H1 (cell line): ENCODE data around the gene WNT3A. TPM values are rescaled to one million over a fixed set of nuclear protein-coding genes. Genes with fewer than 3 reads are reported as not detected.

Source experiments
- CTCF ChIA-PET: fragments of 300-600 bp; sonication (Branson Sonifier 250); formaldehyde crosslinking; loops from one replicate; lab custom pipeline; 2021; ENCODE audit not compliant: partially characterized antibody; lab: Charles Lee
- POLR2A ChIA-PET: fragments of 300-600 bp; sonication (Branson Sonifier 250); formaldehyde crosslinking; loops from one replicate; lab custom pipeline; 2021; ENCODE audit warnings: inconsistent platforms; ENCODE audit not compliant: partially characterized antibody; lab: Charles Lee
- DNase-seq, 2 experiments: peaks; one replicate each; pipeline versions ENCODE4 v3.0.0 to v3.0.0-alpha.2; 2010 to 2022; ENCODE audit warnings: low spot score in 2 of 2, low read depth in 1 of 2, mixed read lengths in 1 of 2
- FAIRE-seq: peaks from 2 replicates; lab custom pipeline; 2011; peaks lifted over from hg19 to GRCh38; lab: Jason Lieb, UNC
- H2AFZ ChIP-seq: 2 replicates; pipeline ENCODE4 v1.8.1; 2012; ENCODE audit warnings: low read length, inconsistent platforms
- H2AK5ac ChIP-seq: 2 replicates; pipeline ENCODE4 v1.6.1; 2013; ENCODE audit warnings: low read depth, low read length
- H2BK120ac ChIP-seq: replicated peaks from 2 replicates; pipeline ENCODE3; 2013; ENCODE audit warnings: low read depth, low read length, inconsistent platforms
- H2BK12ac ChIP-seq: 2 replicates; pipeline ENCODE4 v1.6.1; 2013; ENCODE audit warnings: low read depth, low read length
- H2BK15ac ChIP-seq: 2 replicates; pipeline ENCODE4 v1.6.1; 2013; ENCODE audit warnings: low read length
- H2BK20ac ChIP-seq: 2 replicates; pipeline ENCODE4 v1.6.1; 2013; ENCODE audit warnings: low read length
- H2BK5ac ChIP-seq: 2 replicates; pipeline ENCODE4 v1.6.1; 2013; ENCODE audit warnings: low read depth, low read length
- H3K14ac ChIP-seq: 2 replicates; pipeline ENCODE4 v1.6.1; 2013; ENCODE audit warnings: inconsistent platforms; ENCODE audit not compliant: insufficient read length
- H3K18ac ChIP-seq: 2 replicates; pipeline ENCODE4 v1.6.1; 2013; ENCODE audit warnings: low read length; ENCODE audit errors: extremely low read depth
- H3K23ac ChIP-seq: 2 replicates; pipeline ENCODE4 v1.6.1; 2013; ENCODE audit warnings: inconsistent platforms; ENCODE audit not compliant: insufficient read length
- H3K23me2 ChIP-seq: 2 replicates; pipeline ENCODE4 v1.6.1; 2013; ENCODE audit warnings: low read depth, low read length
- H3K27ac ChIP-seq: 2 replicates; pipeline ENCODE4 v1.6.1; 2011; ENCODE audit warnings: low read depth, low read length, inconsistent platforms
- H3K27me3 ChIP-seq, 4 experiments: replicated peaks in 1 of 4; 1 replicate in 1 of 4; 2 replicates in 3 of 4; pipeline versions ENCODE4 v1.6.1 to v1.8.1; 2011 to 2013; ENCODE audit warnings: low read length in 3 of 4, mild to moderate bottlenecking in 3 of 4, inconsistent platforms in 2 of 4, mixed read lengths in 2 of 4, moderate library complexity in 1 of 4; ENCODE audit not compliant: control insufficient read depth in 3 of 4, insufficient read depth in 3 of 4; ENCODE audit errors: extremely low read depth in 1 of 4
- H3K36me3 ChIP-seq, 4 experiments: 2 replicates each; pipeline versions ENCODE4 v1.6.1 to v1.8.1; 2011 to 2013; ENCODE audit warnings: mild to moderate bottlenecking in 4 of 4, low read length in 3 of 4, moderate library complexity in 2 of 4, control low read depth in 1 of 4, inconsistent platforms in 1 of 4; ENCODE audit not compliant: insufficient read depth in 4 of 4, control insufficient read depth in 2 of 4
- H3K4ac ChIP-seq: replicated peaks from 2 replicates; pipeline ENCODE3; 2013; ENCODE audit warnings: low read length, low read depth, mixed read lengths, inconsistent platforms; ENCODE audit not compliant: insufficient read length
- H3K4me1 ChIP-seq, 4 experiments: replicated peaks in 1 of 4; 1 replicate in 1 of 4; 2 replicates in 3 of 4; pipeline versions ENCODE4 v1.6.1 to v1.8.1; 2011 to 2013; ENCODE audit warnings: low read length in 3 of 4, inconsistent platforms in 2 of 4, mixed read lengths in 1 of 4; ENCODE audit not compliant: insufficient read depth in 4 of 4, control insufficient read depth in 3 of 4
- H3K4me2 ChIP-seq, 2 experiments: 2 replicates each; pipeline versions ENCODE4 v1.6.1 to v1.8.1; 2011 to 2013; ENCODE audit warnings: low read depth in 2 of 2, low read length in 2 of 2, control low read depth in 1 of 2, inconsistent platforms in 1 of 2, mild to moderate bottlenecking in 1 of 2; ENCODE audit not compliant: insufficient read depth in 1 of 2
- H3K4me3 ChIP-seq, 4 experiments: fragments of 200-600, 300-600 bp in 1 of 4; sonication (generic), shearing (Covaris generic), sonication (Bioruptor Twin) in 1 of 4; 2 replicates each; pipeline versions ENCODE4 v1.5.1 to v1.8.1; 2011 to 2016; ENCODE audit warnings: low read length in 4 of 4, low read depth in 3 of 4, control low read depth in 2 of 4, inconsistent platforms in 2 of 4, mild to moderate bottlenecking in 2 of 4, mixed read lengths in 1 of 4, moderate library complexity in 1 of 4; ENCODE audit not compliant: insufficient read depth in 2 of 4; ENCODE audit errors: extremely low read depth in 1 of 4
- H3K56ac ChIP-seq: replicated peaks from 2 replicates; pipeline ENCODE3; 2013; ENCODE audit warnings: low read depth, mild to moderate bottlenecking, mixed read lengths, low read length, inconsistent platforms; ENCODE audit not compliant: insufficient read length
- H3K79me1 ChIP-seq: 2 replicates; pipeline ENCODE4 v1.6.1; 2013; ENCODE audit warnings: low read depth, low read length, control low read depth
- H3K79me2 ChIP-seq, 2 experiments: 2 replicates each; pipeline versions ENCODE4 v1.6.1 to v1.8.1; 2012 to 2013; ENCODE audit warnings: low read length in 2 of 2, mild to moderate bottlenecking in 2 of 2, inconsistent platforms in 1 of 2; ENCODE audit not compliant: insufficient read depth in 2 of 2, control insufficient read depth in 1 of 2
- H3K9ac ChIP-seq, 4 experiments: replicated peaks in 1 of 4; 1 replicate in 1 of 4; 2 replicates in 3 of 4; pipeline versions ENCODE4 v1.6.1 to v1.8.1; 2011 to 2013; ENCODE audit warnings: low read depth in 3 of 4, low read length in 3 of 4, control low read depth in 2 of 4, mild to moderate bottlenecking in 2 of 4, moderate library complexity in 2 of 4, inconsistent platforms in 1 of 4; ENCODE audit errors: extremely low read depth in 1 of 4
- H3K9me3 ChIP-seq, 2 experiments: 2 replicates each; pipeline versions ENCODE4 v1.6.1 to v1.8.1; 2012 to 2013; ENCODE audit warnings: mild to moderate bottlenecking in 2 of 2, moderate library complexity in 2 of 2, control low read depth in 1 of 2, inconsistent platforms in 1 of 2, low read depth in 1 of 2, low read length in 1 of 2, mixed read lengths in 1 of 2; ENCODE audit not compliant: insufficient read depth in 2 of 2
- H4K20me1 ChIP-seq, 2 experiments: replicated peaks in 1 of 2; 2 replicates each; pipeline versions ENCODE3 to v1.8.1; 2011 to 2013; ENCODE audit warnings: inconsistent platforms in 2 of 2, low read length in 2 of 2, mild to moderate bottlenecking in 1 of 2; ENCODE audit not compliant: insufficient read depth in 2 of 2, control insufficient read depth in 1 of 2
- H4K5ac ChIP-seq: 2 replicates; pipeline ENCODE4 v1.6.1; 2013; ENCODE audit warnings: low read length, low read depth, mixed read lengths, inconsistent platforms; ENCODE audit not compliant: insufficient read length
- H4K8ac ChIP-seq: 2 replicates; pipeline ENCODE4 v1.8.0; 2013; ENCODE audit warnings: mild to moderate bottlenecking, moderate library complexity, low read length, inconsistent platforms; ENCODE audit not compliant: insufficient read depth; ENCODE audit errors: extremely low read depth
- H4K91ac ChIP-seq: replicated peaks from 2 replicates; pipeline ENCODE3; 2013; ENCODE audit warnings: low read length, mixed read lengths, inconsistent platforms; ENCODE audit not compliant: insufficient read length
- CBX5 ChIP-seq: fragments of 300-800, 300-1000 bp; sonication (generic); IDR thresholded peaks from 2 replicates; pipeline ENCODE4 v1.7.1; 2016; ENCODE audit warnings: antibody characterized with exemption, low read length, low read depth
- CHD1 ChIP-seq: IDR thresholded peaks from 2 replicates; pipeline ENCODE4 v1.6.1; 2012; ENCODE audit warnings: low read depth, low read length, improper control_type of control experiment
- CHD2 ChIP-seq: IDR thresholded peaks from 2 replicates; pipeline ENCODE4 v1.6.1; 2012; ENCODE audit warnings: low read length, improper control_type of control experiment
- GABPA ChIP-seq: IDR thresholded peaks from 2 replicates; pipeline ENCODE4 v1.6.1; 2011; ENCODE audit warnings: mild to moderate bottlenecking, low read length, moderate library complexity, borderline replicate concordance; ENCODE audit not compliant: insufficient read depth
- KDM1A ChIP-seq: fragments of 200-600, 300-600 bp; sonication (generic); IDR thresholded peaks from 2 replicates; pipeline ENCODE4 v1.7.1; 2016; ENCODE audit warnings: mild to moderate bottlenecking, low read length, borderline replicate concordance
- KDM4A ChIP-seq: IDR thresholded peaks from one replicate; pipeline ENCODE4 v1.7.1; 2012; ENCODE audit warnings: low read depth, mild to moderate bottlenecking, moderate library complexity, low read length, inconsistent platforms; ENCODE audit not compliant: severe bottlenecking
- POLR2AphosphoS5 ChIP-seq: IDR thresholded peaks from 2 replicates; pipeline ENCODE4 v1.6.1; 2011; ENCODE audit warnings: low read depth, low read length
- POU5F1 ChIP-seq: IDR thresholded peaks from 2 replicates; pipeline ENCODE4 v1.6.1; 2011; ENCODE audit warnings: low read depth, mild to moderate bottlenecking, low read length, moderate library complexity
- RAD21 ChIP-seq, 2 experiments: IDR thresholded peaks in 1 of 2; conservative IDR thresholded peaks in 1 of 2; 2 replicates each; pipeline ENCODE4 v1.6.1; 2011; ENCODE audit warnings: low read depth in 2 of 2, low read length in 2 of 2, improper control_type of control experiment in 1 of 2, inconsistent platforms in 1 of 2, mild to moderate bottlenecking in 1 of 2, moderate library complexity in 1 of 2
- SP1 ChIP-seq: IDR thresholded peaks from 2 replicates; pipeline ENCODE4 v1.6.1; 2011; ENCODE audit warnings: low read depth, low read length
- TAF1 ChIP-seq: IDR thresholded peaks from 2 replicates; pipeline ENCODE4 v1.6.1; 2011; ENCODE audit warnings: mild to moderate bottlenecking, low read depth, low read length
- TBP ChIP-seq: IDR thresholded peaks from 2 replicates; pipeline ENCODE4 v1.6.1; 2011; ENCODE audit warnings: low read depth, low read length, improper control_type of control experiment
- YY1 ChIP-seq: IDR thresholded peaks from 2 replicates; pipeline ENCODE4 v1.6.1; 2011; ENCODE audit warnings: low read depth, mild to moderate bottlenecking, low read length
- WGBS, 2 experiments: shearing (Covaris generic) in 1 of 2; methylation state at CpG; one replicate each; pipeline versions ENCODE4 v1.1.6 to v1.1.7; 2013 to 2015; ENCODE audit warnings: low lambda C conversion rate in 2 of 2, mixed read lengths in 2 of 2, inconsistent platforms in 1 of 2, low coverage in 1 of 2, missing lambda C conversion rate in 1 of 2; ENCODE audit not compliant: insufficient replicate concordance in 2 of 2, insufficient coverage in 1 of 2, insufficient read length in 1 of 2; ENCODE audit errors: extremely low coverage in 1 of 2, missing lambda C conversion rate in 1 of 2; 5-methylcytosine and 5-hydroxymethylcytosine counted together
- polyA plus RNA-seq, 7 experiments: library from polyadenylated mRNA; depleted of rRNA in 3 of 7; stranded (reverse) in 5 of 7; unstranded in 2 of 7; fragments of >200 nt in 5 of 7; fragments of 200-250 nt in 2 of 7; gene quantifications; 1 replicate in 5 of 7; 2 replicates in 1 of 7; 4 replicates in 1 of 7; pipeline versions ENCODE4 v1.2.1 to v1.2.3, GENCODE V29; 2011 to 2013; ENCODE audit warnings: missing spikeins in 2 of 7, mixed read lengths in 2 of 7
- total RNA-seq: library from RNA; stranded (reverse); fragmentation: NEBNext Ultra II Directional; extraction: Animal tissue kit (Norgen Biotek cat#: 25700); gene quantifications from 2 replicates; pipeline ENCODE4 v1.2.1, GENCODE V29; 2021
- TF ChIP-seq, protein P1 (sequence below): IDR thresholded peaks from 2 replicates; pipeline ENCODE4 v1.6.1; 2011; ENCODE audit warnings: low read depth, mild to moderate bottlenecking, low read length; ENCODE audit not compliant: insufficient read depth

Gene WNT3A
- total and polyA plus RNA-seq, 2 of the 8 experiments (the other 6 are each of a cell fraction or from before 2014, with no cell fraction given): 0.08 to 0.19 TPM

DNA sequence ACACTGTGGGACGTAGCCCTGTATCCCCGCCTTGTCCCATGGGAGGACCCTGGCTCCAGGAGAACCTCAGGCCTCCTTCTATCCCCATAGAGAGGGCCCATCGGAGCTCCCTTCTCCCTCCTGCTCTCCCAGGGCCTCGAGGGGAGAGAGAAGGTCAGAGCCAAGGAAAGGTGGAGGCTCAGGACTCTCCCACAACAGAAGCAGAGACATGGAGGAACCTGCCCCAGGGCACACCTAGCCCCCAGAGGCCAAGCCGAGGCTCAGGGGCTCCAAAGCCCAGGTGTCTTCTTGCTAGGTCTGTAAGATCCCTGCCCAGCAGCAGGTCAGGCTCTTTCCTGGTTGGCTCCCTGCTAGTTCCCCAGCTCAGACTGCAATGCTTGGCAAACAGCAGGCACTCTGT is 41.3 kb downstream of the WNT3A start:
- Histone ChIP-seq H3K4me2 (no peak overlapping the region), H3K14ac (no peak overlapping the region), H2AK5ac (no peak overlapping the region), H3K79me2 (no peaks in the 10 kb centered on the region), H3K27me3 (peaks cover 2 to 32% (median 14%) of the 10 kb centered on the region in 4 experiments; a peak in 6 of 7 replicates), H3K4me1 (peaks cover 0 to 11% (median 3%) of the 10 kb centered on the region in 4 experiments; a peak in 4 of 7 replicates), H2BK12ac (no peak overlapping the region), H2BK5ac (no peak overlapping the region), H3K27ac (no peak overlapping the region), H2AFZ (no peak overlapping the region), H4K8ac (no peak overlapping the region), H2BK15ac (no peak overlapping the region), H4K91ac (no peak overlapping the region), H3K79me1 (no peaks in the 10 kb centered on the region), H4K5ac (no peak overlapping the region), H3K36me3 (no peaks in the 10 kb centered on the region), H3K56ac (no peak overlapping the region), H3K18ac (no peak overlapping the region), H2BK120ac (no peak overlapping the region), H2BK20ac (no peak overlapping the region), H3K4me3 (no peak overlapping the region), H4K20me1 (peaks cover 2 to 7% of the 10 kb centered on the region in 2 experiments), H3K23me2 (peaks cover 7% of the 10 kb centered on the region; the same call in 1 of the 2 replicates), H3K23ac (no peak overlapping the region), H3K4ac (no peak overlapping the region), H3K9me3 (no peaks in the 10 kb centered on the region), H3K9ac (no peak overlapping the region)
- POLR2A ChIA-PET: interaction anchor here (1.3 kb wide), 1 partner anchor 11 kb away, joined by 3 read pairs; no protein-coding TSS in a partner anchor
- FAIRE-seq (no peak), DNase-seq (peak in 1 of 2 experiments; percentile 29)
- WGBS, 2 experiments: 85% methylated on average over 5 of the region's 5 CpGs; no CpG with 5 or more reads in 1 of the 2 experiments
- CTCF ChIA-PET: interaction anchor here (0.7 to 2.7 kb wide), 3 partner anchors 8 to 49 kb away, joined by 3 to 17 read pairs (median 7); no protein-coding TSS in a partner anchor
- TF ChIP-seq RAD21 (IDR thresholded peaks at IDR 0.05 in 1 of 2, conservative IDR thresholded peaks at IDR 0.05 in 1 of 2; ENCODE audit: low read depth in 2 of 2, low read length in 2 of 2) (no peak), YY1 (no peak), TBP (no peak), KDM1A (no peak), CHD1 (no peak), SP1 (no peak), POU5F1 (no peak), CBX5 (no peak), POLR2AphosphoS5 (no peak), CHD2 (no peak), GABPA (no peak), TAF1 (no peak), KDM4A (no peak)
- TF ChIP-seq, protein P1, sequence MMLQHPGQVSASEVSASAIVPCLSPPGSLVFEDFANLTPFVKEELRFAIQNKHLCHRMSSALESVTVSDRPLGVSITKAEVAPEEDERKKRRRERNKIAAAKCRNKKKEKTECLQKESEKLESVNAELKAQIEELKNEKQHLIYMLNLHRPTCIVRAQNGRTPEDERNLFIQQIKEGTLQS: no peak
